SU-DHL-6 (cell line): Measurements from ENCODE around the gene ZNHIT3.
"Not testable (repeated sequence)": the region's sequence is repeated elsewhere in the genome, so short reads cannot be mapped to it uniquely, and the experiment has no call there.

Source experiments
- CTCF ChIP-seq: fragments of 200-600 bp; sonication (generic); IDR thresholded peaks from one replicate; pipeline ENCODE4 v1.5.1; 2017; ENCODE audit warnings: antibody characterized with exemption, mild to moderate bottlenecking, low read length, moderate library complexity; ENCODE audit not compliant: insufficient read depth, poor library complexity, severe bottlenecking
- EZH2phosphoT487 ChIP-seq: fragments of 200-600 bp; sonication (generic), shearing (Covaris generic); conservative IDR thresholded peaks from 2 replicates; pipeline ENCODE4 v1.6.1; 2018; ENCODE audit warnings: mild to moderate bottlenecking, antibody characterized with exemption, low read length, moderate library complexity, mixed read lengths

- not testable (repeated sequence) for TF ChIP-seq CTCF, EZH2phosphoT487
Observed at GRCh38 chr17:36441792-36442191, 44.7 kb upstream of the ZNHIT3 start.
